HepG2 (cell line): Measurements from ENCODE around the gene RPL39. TPM values are rescaled to one million over a fixed set of nuclear protein-coding genes. Genes with fewer than 3 reads are reported as not detected.

Experiments
- ATAC-seq: fragments of 200-7000 bp; cut with Tn5 transposase; 3 replicates; pipeline ENCODE4 v1.9.1; 2020; ENCODE audit warnings: mild to moderate bottlenecking, moderate library complexity
- BruUV-seq: library from RNA; stranded (reverse); fragments of 400-500 nt; replicated peaks from 2 replicates; lab custom pipeline; 2021; lab: Mats Ljungman, UMichigan
- CTCF ChIA-PET: fragments of 300-600 bp; formaldehyde crosslinking; extraction: SDS; loops from one replicate; lab custom pipeline; 2021; ENCODE audit warnings: low total read pairs, inconsistent platforms, low intra/inter-chr PET ratio; lab: Yijun Ruan, JAX
- POLR2A ChIA-PET: fragments of 350-600 bp; sonication (Branson Sonifier 250); formaldehyde crosslinking; loops from one replicate; lab custom pipeline; 2020; ENCODE audit warnings: antibody characterized with exemption, inconsistent platforms; lab: Yijun Ruan, JAX
- DNase-seq: peaks from one replicate; pipeline ENCODE4 v3.0.0-alpha.2; 2015; ENCODE audit warnings: low spot score
- FAIRE-seq: peaks from 3 replicates; lab custom pipeline; 2011; peaks lifted over from hg19 to GRCh38; lab: Jason Lieb, UNC
- H2AFZ ChIP-seq: one replicate; pipeline ENCODE4 v1.6.1; 2011; ENCODE audit warnings: low read length, inconsistent platforms
- H3K27ac ChIP-seq: fragments of 300-600 bp; 3 replicates; pipeline ENCODE4 v1.8.0; 2011; ENCODE audit warnings: mixed run types, mild to moderate bottlenecking, mixed read lengths, low read length, inconsistent platforms; ENCODE audit not compliant: insufficient read depth; ENCODE audit errors: extremely low read length
- H3K27me3 ChIP-seq, 2 experiments: fragments of 200-600 bp in 1 of 2; 2 replicates in 1 of 2; 3 replicates in 1 of 2; pipeline versions ENCODE4 v1.6.0 to v1.8.0; 2011; ENCODE audit warnings: low read length in 2 of 2, mild to moderate bottlenecking in 2 of 2, moderate library complexity in 2 of 2, inconsistent platforms in 1 of 2; ENCODE audit not compliant: insufficient read depth in 2 of 2, control insufficient read depth in 1 of 2
- H3K36me3 ChIP-seq, 2 experiments: fragments of 200-600 bp in 1 of 2; replicated peaks in 1 of 2; 2 replicates in 1 of 2; 3 replicates in 1 of 2; pipeline versions ENCODE4 v1.5.1 to v1.8.0; 2011; ENCODE audit warnings: low read length in 2 of 2, inconsistent platforms in 1 of 2; ENCODE audit not compliant: insufficient read depth in 2 of 2, control insufficient read depth in 1 of 2
- H3K4me1 ChIP-seq: 2 replicates; pipeline ENCODE4 v1.5.1; 2012; ENCODE audit warnings: low read length, inconsistent platforms; ENCODE audit not compliant: insufficient read depth
- H3K4me2 ChIP-seq: 2 replicates; pipeline ENCODE4 v1.6.0; 2011; ENCODE audit warnings: low read depth, low read length, inconsistent platforms
- H3K4me3 ChIP-seq, 3 experiments: fragments of 200-600 bp in 1 of 3; sonication (generic), shearing (Covaris generic) in 1 of 3; replicated peaks in 1 of 3; 2 replicates each; pipeline ENCODE4 v1.5.1; 2011 to 2016; ENCODE audit warnings: low read length in 3 of 3, inconsistent platforms in 2 of 3, low read depth in 2 of 3, mild to moderate bottlenecking in 2 of 3, control low read depth in 1 of 3, mixed read lengths in 1 of 3; ENCODE audit not compliant: insufficient read depth in 1 of 3
- H3K79me2 ChIP-seq: one replicate; pipeline ENCODE4 v1.6.1; 2011; ENCODE audit warnings: low read length, inconsistent platforms; ENCODE audit not compliant: insufficient read depth
- H3K9ac ChIP-seq: 2 replicates; pipeline ENCODE4 v1.6.0; 2011; ENCODE audit warnings: mild to moderate bottlenecking, low read depth, low read length, inconsistent platforms; ENCODE audit not compliant: insufficient read depth
- H3K9me3 ChIP-seq: 2 replicates; pipeline ENCODE4 v1.5.1; 2012; ENCODE audit warnings: mild to moderate bottlenecking, low read length
- H4K20me1 ChIP-seq: 2 replicates; pipeline ENCODE4 v1.6.0; 2011; ENCODE audit warnings: inconsistent platforms, mild to moderate bottlenecking, low read length, moderate library complexity; ENCODE audit not compliant: insufficient read depth
- MZF1 ChIP-seq: sonication (generic); formaldehyde crosslinking; IDR thresholded peaks from 2 replicates; pipeline ENCODE4 v1.8.1; 2023; ENCODE audit warnings: mild to moderate bottlenecking, missing genetic modification reagents, borderline replicate concordance
- ZNF136 ChIP-seq: sonication (generic); formaldehyde crosslinking; IDR thresholded peaks from 2 replicates; pipeline ENCODE4 v1.8.1; 2022; ENCODE audit warnings: low read depth, mild to moderate bottlenecking, moderate library complexity, missing genetic modification reagents
- ZNF879 ChIP-seq: sonication (generic); formaldehyde crosslinking; IDR thresholded peaks from 2 replicates; pipeline ENCODE4 v1.8.1; 2023; ENCODE audit warnings: missing genetic modification reagents
- WGBS: methylation state at CpG from one replicate; pipeline ENCODE4 v1.1.6; 2017; ENCODE audit warnings: low lambda C conversion rate; 5-methylcytosine and 5-hydroxymethylcytosine counted together
- in situ Hi-C: cut with HindIII; loops from 2 replicates; pipeline ENCODE4 v1.10.0; 2017; ENCODE audit warnings: low pct_unique_long_range_greater_than_20kb; ENCODE audit not compliant: extremely low pct_ligation_motif_present
- intact Hi-C: fragments of 100-400 bp; cut with micrococcal nuclease; formaldehyde crosslinking; loops from one replicate; pipeline ENCODE4 v1.10.0; 2022; ENCODE audit not compliant: unreplicated experiment
- polyA plus RNA-seq, 8 experiments: library from polyadenylated mRNA; depleted of rRNA in 3 of 8; stranded (reverse) in 7 of 8; unstranded in 1 of 8; fragments of >200 nt; fragmentation: Illumina TruSeq in 4 of 8; extraction: Trizol in 4 of 8; gene quantifications; 2 replicates each; pipeline versions ENCODE4 v1.2.1 to v1.2.3, GENCODE V29; 2011 to 2016; ENCODE audit warnings: low read depth in 4 of 8, missing spikeins in 1 of 8, mixed read lengths in 1 of 8; ENCODE audit not compliant: insufficient read depth in 1 of 8
- total RNA-seq, 5 experiments: library from RNA; depleted of rRNA; stranded (reverse); fragments of >200 nt; fragmentation: Illumina TruSeq; extraction: Trizol; gene quantifications; 2 replicates each; pipeline ENCODE4 v1.2.3, GENCODE V29; 2016; ENCODE audit warnings: low read depth in 1 of 5
- TF ChIP-seq, protein P1 (sequence below): sonication (generic); formaldehyde crosslinking; IDR thresholded peaks from 2 replicates; pipeline ENCODE4 v1.9.0; 2022; ENCODE audit warnings: low read depth, missing genetic modification reagents
- TF ChIP-seq, protein P2 (sequence below): IDR thresholded peaks from 2 replicates; pipeline ENCODE4 v1.6.1; 2012; ENCODE audit warnings: low read length, improper control_type of control experiment
- TF ChIP-seq, protein P3 (sequence below), 2 experiments: fragments of 450-650 bp in 1 of 2; sonication (generic) in 1 of 2; formaldehyde crosslinking in 1 of 2; IDR thresholded peaks; 2 replicates each; pipeline versions ENCODE4 v1.6.1 to v1.8.0; 2016 to 2022; ENCODE audit warnings: antibody characterized with exemption in 1 of 2, mild to moderate bottlenecking in 1 of 2, missing genetic modification reagents in 1 of 2

Gene RPL39
- total and polyA plus RNA-seq, 2 of the 13 experiments (the other 11 are each of a cell fraction or from before 2014, with no cell fraction given): 2,312 to 3,547 TPM

DNA sequence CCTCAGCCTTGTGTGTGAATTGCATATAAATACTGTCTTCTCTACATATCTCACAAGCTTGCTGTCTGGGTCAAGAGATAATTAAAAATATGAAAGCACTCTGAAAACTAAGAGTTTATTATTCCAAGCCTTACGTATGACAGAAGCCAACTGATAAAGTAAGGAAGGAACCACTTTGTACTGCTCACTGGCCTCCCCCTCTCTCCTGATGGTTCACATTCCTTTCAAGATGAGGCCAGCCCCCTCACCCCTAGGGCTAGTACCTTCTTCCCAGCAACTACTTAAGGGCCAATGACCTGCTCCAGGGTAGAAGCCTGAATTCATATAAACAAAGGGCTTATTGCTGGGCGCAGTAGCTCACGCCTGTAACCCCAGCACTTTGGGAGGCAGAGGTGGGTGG lies 38.4 kb downstream of the RPL39 start:
- POLR2A ChIA-PET: no interaction called here
- FAIRE-seq (no peak), ATAC-seq (no peak), DNase-seq (no peak)
- TF ChIP-seq, protein P1, sequence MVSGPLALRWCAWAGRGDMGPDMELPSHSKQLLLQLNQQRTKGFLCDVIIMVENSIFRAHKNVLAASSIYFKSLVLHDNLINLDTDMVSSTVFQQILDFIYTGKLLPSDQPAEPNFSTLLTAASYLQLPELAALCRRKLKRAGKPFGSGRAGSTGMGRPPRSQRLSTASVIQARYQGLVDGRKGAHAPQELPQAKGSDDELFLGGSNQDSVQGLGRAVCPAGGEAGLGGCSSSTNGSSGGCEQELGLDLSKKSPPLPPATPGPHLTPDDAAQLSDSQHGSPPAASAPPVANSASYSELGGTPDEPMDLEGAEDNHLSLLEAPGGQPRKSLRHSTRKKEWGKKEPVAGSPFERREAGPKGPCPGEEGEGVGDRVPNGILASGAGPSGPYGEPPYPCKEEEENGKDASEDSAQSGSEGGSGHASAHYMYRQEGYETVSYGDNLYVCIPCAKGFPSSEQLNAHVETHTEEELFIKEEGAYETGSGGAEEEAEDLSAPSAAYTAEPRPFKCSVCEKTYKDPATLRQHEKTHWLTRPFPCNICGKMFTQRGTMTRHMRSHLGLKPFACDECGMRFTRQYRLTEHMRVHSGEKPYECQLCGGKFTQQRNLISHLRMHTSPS (CRISPR knock-in tag): no peak
- TF ChIP-seq, protein P2, sequence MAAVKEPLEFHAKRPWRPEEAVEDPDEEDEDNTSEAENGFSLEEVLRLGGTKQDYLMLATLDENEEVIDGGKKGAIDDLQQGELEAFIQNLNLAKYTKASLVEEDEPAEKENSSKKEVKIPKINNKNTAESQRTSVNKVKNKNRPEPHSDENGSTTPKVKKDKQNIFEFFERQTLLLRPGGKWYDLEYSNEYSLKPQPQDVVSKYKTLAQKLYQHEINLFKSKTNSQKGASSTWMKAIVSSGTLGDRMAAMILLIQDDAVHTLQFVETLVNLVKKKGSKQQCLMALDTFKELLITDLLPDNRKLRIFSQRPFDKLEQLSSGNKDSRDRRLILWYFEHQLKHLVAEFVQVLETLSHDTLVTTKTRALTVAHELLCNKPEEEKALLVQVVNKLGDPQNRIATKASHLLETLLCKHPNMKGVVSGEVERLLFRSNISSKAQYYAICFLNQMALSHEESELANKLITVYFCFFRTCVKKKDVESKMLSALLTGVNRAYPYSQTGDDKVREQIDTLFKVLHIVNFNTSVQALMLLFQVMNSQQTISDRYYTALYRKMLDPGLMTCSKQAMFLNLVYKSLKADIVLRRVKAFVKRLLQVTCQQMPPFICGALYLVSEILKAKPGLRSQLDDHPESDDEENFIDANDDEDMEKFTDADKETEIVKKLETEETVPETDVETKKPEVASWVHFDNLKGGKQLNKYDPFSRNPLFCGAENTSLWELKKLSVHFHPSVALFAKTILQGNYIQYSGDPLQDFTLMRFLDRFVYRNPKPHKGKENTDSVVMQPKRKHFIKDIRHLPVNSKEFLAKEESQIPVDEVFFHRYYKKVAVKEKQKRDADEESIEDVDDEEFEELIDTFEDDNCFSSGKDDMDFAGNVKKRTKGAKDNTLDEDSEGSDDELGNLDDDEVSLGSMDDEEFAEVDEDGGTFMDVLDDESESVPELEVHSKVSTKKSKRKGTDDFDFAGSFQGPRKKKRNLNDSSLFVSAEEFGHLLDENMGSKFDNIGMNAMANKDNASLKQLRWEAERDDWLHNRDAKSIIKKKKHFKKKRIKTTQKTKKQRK: no peak
- TF ChIP-seq, protein P3, sequence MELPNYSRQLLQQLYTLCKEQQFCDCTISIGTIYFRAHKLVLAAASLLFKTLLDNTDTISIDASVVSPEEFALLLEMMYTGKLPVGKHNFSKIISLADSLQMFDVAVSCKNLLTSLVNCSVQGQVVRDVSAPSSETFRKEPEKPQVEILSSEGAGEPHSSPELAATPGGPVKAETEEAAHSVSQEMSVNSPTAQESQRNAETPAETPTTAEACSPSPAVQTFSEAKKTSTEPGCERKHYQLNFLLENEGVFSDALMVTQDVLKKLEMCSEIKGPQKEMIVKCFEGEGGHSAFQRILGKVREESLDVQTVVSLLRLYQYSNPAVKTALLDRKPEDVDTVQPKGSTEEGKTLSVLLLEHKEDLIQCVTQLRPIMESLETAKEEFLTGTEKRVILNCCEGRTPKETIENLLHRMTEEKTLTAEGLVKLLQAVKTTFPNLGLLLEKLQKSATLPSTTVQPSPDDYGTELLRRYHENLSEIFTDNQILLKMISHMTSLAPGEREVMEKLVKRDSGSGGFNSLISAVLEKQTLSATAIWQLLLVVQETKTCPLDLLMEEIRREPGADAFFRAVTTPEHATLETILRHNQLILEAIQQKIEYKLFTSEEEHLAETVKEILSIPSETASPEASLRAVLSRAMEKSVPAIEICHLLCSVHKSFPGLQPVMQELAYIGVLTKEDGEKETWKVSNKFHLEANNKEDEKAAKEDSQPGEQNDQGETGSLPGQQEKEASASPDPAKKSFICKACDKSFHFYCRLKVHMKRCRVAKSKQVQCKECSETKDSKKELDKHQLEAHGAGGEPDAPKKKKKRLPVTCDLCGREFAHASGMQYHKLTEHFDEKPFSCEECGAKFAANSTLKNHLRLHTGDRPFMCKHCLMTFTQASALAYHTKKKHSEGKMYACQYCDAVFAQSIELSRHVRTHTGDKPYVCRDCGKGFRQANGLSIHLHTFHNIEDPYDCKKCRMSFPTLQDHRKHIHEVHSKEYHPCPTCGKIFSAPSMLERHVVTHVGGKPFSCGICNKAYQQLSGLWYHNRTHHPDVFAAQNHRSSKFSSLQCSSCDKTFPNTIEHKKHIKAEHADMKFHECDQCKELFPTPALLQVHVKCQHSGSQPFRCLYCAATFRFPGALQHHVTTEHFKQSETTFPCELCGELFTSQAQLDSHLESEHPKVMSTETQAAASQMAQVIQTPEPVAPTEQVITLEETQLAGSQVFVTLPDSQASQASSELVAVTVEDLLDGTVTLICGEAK (IDR thresholded peaks at IDR 0.05): no peak
- TF ChIP-seq, protein P3 (CRISPR knock-in tag; IDR thresholded peaks at IDR 0.05): no peak
- TF ChIP-seq ZNF879 (CRISPR knock-in tag): no peak
- no peak for TF ChIP-seq ZNF136
- no peak for TF ChIP-seq MZF1 (CRISPR knock-in tag)
- in situ Hi-C loops: no loop called here
- no peak overlapping the region for H3K4me2 ChIP-seq
- H2AFZ ChIP-seq: no peak overlapping the region
- no peak overlapping the region for H3K4me3 ChIP-seq
- CTCF ChIA-PET: no interaction called here
- no peaks in the 10 kb centered on the region for H3K79me2 ChIP-seq
- no peaks in the 10 kb centered on the region for H3K9me3 ChIP-seq
- H3K27me3 ChIP-seq: no peaks in the 10 kb centered on the region
- no peaks in the 10 kb centered on the region for H3K36me3 ChIP-seq
- H4K20me1 ChIP-seq: no peaks in the 10 kb centered on the region
- intact Hi-C loops: no loop called here
- 86% methylated on average over 1 of the region's 3 CpGs for WGBS
- no TSS peak for BruUV-seq
- H3K27ac ChIP-seq: no peak overlapping the region
- peaks cover 22% of the 10 kb centered on the region for H3K4me1 ChIP-seq
- no peak overlapping the region for H3K9ac ChIP-seq
